DND-41 (cell line): ENCODE results near the gene SLC7A1.

Experiments
- ATAC-seq: fragments of 200-7000 bp; cut with Tn5 transposase; 3 replicates; pipeline ENCODE4 v1.9.1; 2021; ENCODE audit warnings: low read depth; ENCODE audit not compliant: insufficient read depth
- DNase-seq: peaks from one replicate; pipeline ENCODE4 v3.0.0-alpha.2; 2020
- H2AFZ ChIP-seq: 2 replicates; pipeline ENCODE4 v1.6.0; 2012; ENCODE audit warnings: low read depth, low read length
- H3K27ac ChIP-seq: 2 replicates; pipeline ENCODE4 v1.5.1; 2012; ENCODE audit warnings: low read length, inconsistent platforms
- H3K27me3 ChIP-seq: fragments of 200-600 bp; sonication (generic); 2 replicates; pipeline ENCODE4 v1.6.0; 2012; ENCODE audit warnings: low read length, mild to moderate bottlenecking, inconsistent platforms; ENCODE audit not compliant: insufficient read depth, poor library complexity
- H3K36me3 ChIP-seq: 2 replicates; pipeline ENCODE4 v1.5.1; 2012; ENCODE audit warnings: low read length, inconsistent platforms; ENCODE audit not compliant: insufficient read depth
- H3K4me1 ChIP-seq: 2 replicates; pipeline ENCODE4 v1.5.1; 2012; ENCODE audit warnings: mild to moderate bottlenecking, low read length; ENCODE audit not compliant: insufficient read depth
- H3K4me2 ChIP-seq: 2 replicates; pipeline ENCODE4 v1.6.0; 2012; ENCODE audit warnings: mild to moderate bottlenecking, moderate library complexity, low read length, inconsistent platforms; ENCODE audit not compliant: insufficient read depth
- H3K4me3 ChIP-seq, 2 experiments: fragments of 200-600 bp in 1 of 2; shearing (Covaris generic) in 1 of 2; 2 replicates each; pipeline ENCODE4 v1.5.1; 2012 to 2016; ENCODE audit warnings: inconsistent platforms in 2 of 2, low read length in 2 of 2, mild to moderate bottlenecking in 2 of 2, low read depth in 1 of 2, moderate library complexity in 1 of 2
- H3K79me2 ChIP-seq: 2 replicates; pipeline ENCODE4 v1.6.0; 2012; ENCODE audit warnings: low read length, inconsistent platforms; ENCODE audit not compliant: insufficient read depth
- H3K9ac ChIP-seq: 2 replicates; pipeline ENCODE4 v1.6.0; 2012; ENCODE audit warnings: low read depth, mild to moderate bottlenecking, inconsistent platforms, low read length, moderate library complexity
- H3K9me3 ChIP-seq: 2 replicates; pipeline ENCODE4 v1.5.1; 2012; ENCODE audit warnings: low read length, moderate library complexity, mild to moderate bottlenecking, inconsistent platforms; ENCODE audit not compliant: insufficient read depth, severe bottlenecking
- H4K20me1 ChIP-seq: 2 replicates; pipeline ENCODE4 v1.6.0; 2012; ENCODE audit warnings: low read length; ENCODE audit not compliant: insufficient read depth
- CTCF ChIP-seq: IDR thresholded peaks from 2 replicates; pipeline ENCODE4 v1.5.1; 2012; ENCODE audit warnings: borderline replicate concordance, low read length, moderate library complexity, mild to moderate bottlenecking; ENCODE audit not compliant: poor library complexity, severe bottlenecking; ENCODE audit errors: extremely low read depth
- EZH2 ChIP-seq: IDR thresholded peaks from 3 replicates; pipeline ENCODE4 v1.6.1; 2012; ENCODE audit warnings: borderline replicate concordance, low read depth, mild to moderate bottlenecking, moderate library complexity, low read length, inconsistent platforms; ENCODE audit not compliant: severe bottlenecking

Gene SLC7A1

GRCh38 chr13:29498426-29499040 lies 97.0 kb downstream of the SLC7A1 start:
- Histone ChIP-seq H3K4me2 (no peak overlapping the region), H2AFZ (no peak overlapping the region), H3K27ac (no peak overlapping the region), H3K9ac (no peak overlapping the region), H3K4me3 (no peak overlapping the region), H3K79me2 (no peaks in the 10 kb centered on the region), H3K27me3 (no peaks in the 10 kb centered on the region), H3K9me3 (no peaks in the 10 kb centered on the region), H3K4me1 (no peaks in the 10 kb centered on the region), H4K20me1 (peaks cover 4% of the 10 kb centered on the region; the same call in 1 of the 2 replicates), H3K36me3 (peaks cover 45% of the 10 kb centered on the region)
- no peak for ATAC-seq
- DNase-seq, result no peak
- TF ChIP-seq CTCF (no peak), EZH2 (no peak)

- H3K36me3 ChIP-seq, result peaks cover 41% of the 10 kb centered on the region
- DNase-seq, result no peak
- no peak overlapping the region for H3K4me3 ChIP-seq
- H3K27ac ChIP-seq, result no peak overlapping the region
- peaks cover 4% of the 10 kb centered on the region; the same call in 1 of the 2 replicates for H4K20me1 ChIP-seq
- H3K4me1 ChIP-seq, result no peaks in the 10 kb centered on the region
- H2AFZ ChIP-seq, result no peak overlapping the region
- H3K9me3 ChIP-seq, result no peaks in the 10 kb centered on the region
- TF ChIP-seq EZH2 (no peak), CTCF (no peak)
- ATAC-seq, result no peak
- no peaks in the 10 kb centered on the region for H3K27me3 ChIP-seq
- H3K79me2 ChIP-seq, result no peaks in the 10 kb centered on the region
- H3K9ac ChIP-seq, result no peak overlapping the region
- H3K4me2 ChIP-seq, result no peak overlapping the region
These were observed 98.3 kb downstream of the SLC7A1 start for GRCh38 chr13:29497137-29497654.

- no peak for ATAC-seq
- Histone ChIP-seq H3K4me2 (no peak overlapping the region), H3K4me3 (no peak overlapping the region)
These were observed 99.2 kb downstream of the SLC7A1 start for GRCh38 chr13:29496241-29496712.

More at GRCh38 chr13:29496241-29496712, 99.2 kb downstream of the SLC7A1 start:
- no peaks in the 10 kb centered on the region for H3K9me3 ChIP-seq
- no peaks in the 10 kb centered on the region for H3K79me2 ChIP-seq
- H3K9ac ChIP-seq, result no peak overlapping the region
- no peaks in the 10 kb centered on the region for H3K27me3 ChIP-seq
- H3K27ac ChIP-seq, result no peak overlapping the region
- H3K4me1 ChIP-seq, result no peaks in the 10 kb centered on the region
- no peak for DNase-seq
- no peak overlapping the region for H2AFZ ChIP-seq
- H4K20me1 ChIP-seq, result no peaks in the 10 kb centered on the region
- TF ChIP-seq EZH2 (no peak), CTCF (no peak)
- H3K36me3 ChIP-seq, result peaks cover 42% of the 10 kb centered on the region
